GM18868 (cell line): ENCODE data around the gene PRR33.

Source experiments
- ATAC-seq: cut with Tn5 transposase; IDR thresholded peaks from one replicate; pipeline ENCODE4 v1.9.1; 2021; ENCODE audit warnings: mild to moderate bottlenecking, moderate library complexity; ENCODE audit not compliant: unreplicated experiment

PRR33 gene

GRCh38 chr11:1852877-1853276 lies 38.8 kb downstream of the PRR33 start, which contains the start of gene LSP1:
TSS of gene LSP1 (plus strand) at chr11:1853084. CDS start at chr11:1853145, 61 bp downstream.
- peak; percentile 54 for ATAC-seq

GRCh38 chr11:1852271-1852876 lies 39.3 kb downstream of the PRR33 start:
- no peak for ATAC-seq

GRCh38 chr11:1851468-1852180 lies 40.1 kb downstream of the PRR33 start:
- no peak for ATAC-seq

GRCh38 chr11:1848640-1849430 lies 42.9 kb downstream of the PRR33 start:
- no peak for ATAC-seq

- no peak for ATAC-seq
Measured at GRCh38 chr11:1847926-1848639, 43.6 kb downstream of the PRR33 start.

- ATAC-seq = no peak
Measured at GRCh38 chr11:1847006-1847735, 44.5 kb downstream of the PRR33 start.

- ATAC-seq = no peak
Measured at GRCh38 chr11:1846453-1846932, 45.2 kb downstream of the PRR33 start.

GRCh38 chr11:1845561-1846452 lies 45.9 kb downstream of the PRR33 start:
- ATAC-seq = no peak

- no peak for ATAC-seq
Measured at GRCh38 chr11:1845095-1845429, 46.6 kb downstream of the PRR33 start.

GRCh38 chr11:1844221-1845094 lies 47.2 kb downstream of the PRR33 start:
- ATAC-seq = no peak

- ATAC-seq = no peak
Measured at GRCh38 chr11:1843796-1844195, 47.9 kb downstream of the PRR33 start.

- no peak for ATAC-seq
Measured at GRCh38 chr11:1843098-1843473, 48.6 kb downstream of the PRR33 start.

- no peak for ATAC-seq
Measured at GRCh38 chr11:1842149-1843097, 49.3 kb downstream of the PRR33 start.

- ATAC-seq = no peak
Measured at GRCh38 chr11:1841511-1842148, 50.1 kb downstream of the PRR33 start.

GRCh38 chr11:1840780-1841480 lies 50.8 kb downstream of the PRR33 start:
- no peak for ATAC-seq
